IMR-90 (cell line): ENCODE measurements around the gene ITPK1. TPM values are rescaled to one million over a fixed set of nuclear protein-coding genes. Genes with fewer than 3 reads are reported as not detected.

Experiments used
- ATAC-seq: fragments of 200-7000 bp; cut with Tn5 transposase; 2 replicates; pipeline ENCODE4 v1.9.1; 2020; ENCODE audit warnings: low read depth, mild to moderate bottlenecking, moderate library complexity
- BruUV-seq: library from RNA; stranded (reverse); fragments of 400-500 nt; replicated peaks from 2 replicates; lab custom pipeline; 2021; lab: Mats Ljungman, UMichigan
- CTCF ChIA-PET: fragments of 300-600 bp; formaldehyde crosslinking; extraction: SDS; loops from one replicate; lab custom pipeline; 2021; ENCODE audit warnings: antibody characterized with exemption; lab: Yijun Ruan, JAX
- POLR2A ChIA-PET: fragments of 300-600 bp; sonication (Branson Sonifier 250); formaldehyde crosslinking; loops from one replicate; lab custom pipeline; 2022; ENCODE audit warnings: antibody characterized with exemption; ENCODE audit not compliant: unreplicated experiment; lab: Charles Lee
- DNase-seq: peaks from one replicate; pipeline ENCODE4 v3.0.0; 2013
- H2AFZ ChIP-seq: replicated peaks from 2 replicates; pipeline ENCODE3; 2013; ENCODE audit warnings: low read length, mild to moderate bottlenecking; ENCODE audit not compliant: poor library complexity
- H2AK5ac ChIP-seq: 2 replicates; pipeline ENCODE4 v1.6.1; 2013; ENCODE audit warnings: low read depth, low read length, inconsistent platforms
- H2AK9ac ChIP-seq: replicated peaks from 2 replicates; pipeline ENCODE3; 2013; ENCODE audit warnings: mild to moderate bottlenecking, low read depth, low read length, moderate library complexity; ENCODE audit not compliant: poor library complexity
- H2BK120ac ChIP-seq: 2 replicates; pipeline ENCODE4 v1.6.1; 2013; ENCODE audit warnings: low read depth, low read length, inconsistent platforms
- H2BK15ac ChIP-seq: 3 replicates; pipeline ENCODE4 v1.6.1; 2013; ENCODE audit warnings: low read depth, low read length, inconsistent platforms
- H2BK20ac ChIP-seq: 2 replicates; pipeline ENCODE4 v1.6.1; 2013; ENCODE audit warnings: low read depth, mild to moderate bottlenecking, inconsistent platforms, low read length, moderate library complexity
- H2BK5ac ChIP-seq: 2 replicates; pipeline ENCODE4 v1.6.1; 2013; ENCODE audit warnings: mild to moderate bottlenecking, low read depth, low read length, inconsistent platforms; ENCODE audit not compliant: poor library complexity, severe bottlenecking
- H3K14ac ChIP-seq: replicated peaks from 2 replicates; pipeline ENCODE4 v1.6.1; 2013; ENCODE audit warnings: low read depth, low read length, inconsistent platforms
- H3K18ac ChIP-seq: 2 replicates; pipeline ENCODE4 v1.6.1; 2013; ENCODE audit warnings: low read depth, low read length, control low read depth
- H3K23ac ChIP-seq: 2 replicates; pipeline ENCODE4 v1.6.1; 2013; ENCODE audit warnings: low read depth, low read length, inconsistent platforms
- H3K27ac ChIP-seq: 2 replicates; pipeline ENCODE4 v1.5.1; 2013; ENCODE audit warnings: mild to moderate bottlenecking, control low read depth, low read length; ENCODE audit not compliant: insufficient read depth
- H3K27me3 ChIP-seq: 2 replicates; pipeline ENCODE4 v1.6.1; 2013; ENCODE audit warnings: low read length; ENCODE audit not compliant: control insufficient read depth, insufficient read depth
- H3K36me3 ChIP-seq: 2 replicates; pipeline ENCODE4 v1.6.1; 2013; ENCODE audit warnings: low read length, mixed read lengths; ENCODE audit not compliant: control insufficient read depth, insufficient read depth
- H3K4ac ChIP-seq: 2 replicates; pipeline ENCODE4 v1.6.1; 2013; ENCODE audit warnings: low read depth, low read length, inconsistent platforms
- H3K4me1 ChIP-seq: 2 replicates; pipeline ENCODE4 v1.6.1; 2013; ENCODE audit warnings: low read length, mixed read lengths; ENCODE audit not compliant: control insufficient read depth, insufficient read depth
- H3K4me2 ChIP-seq: 2 replicates; pipeline ENCODE4 v1.6.1; 2013; ENCODE audit warnings: low read depth, mild to moderate bottlenecking, control low read depth, low read length, moderate library complexity
- H3K4me3 ChIP-seq: 2 replicates; pipeline ENCODE4 v1.5.1; 2013; ENCODE audit warnings: low read depth, mild to moderate bottlenecking, control low read depth, low read length, moderate library complexity; ENCODE audit not compliant: insufficient read depth
- H3K56ac ChIP-seq: 2 replicates; pipeline ENCODE4 v1.6.1; 2013; ENCODE audit warnings: low read length, inconsistent platforms; ENCODE audit not compliant: insufficient read depth; ENCODE audit errors: extremely low read depth
- H3K79me1 ChIP-seq, 2 experiments: 2 replicates each; pipeline ENCODE4 v1.6.1; 2013; ENCODE audit warnings: low read length in 2 of 2, inconsistent platforms in 1 of 2, low read depth in 1 of 2
- H3K9ac ChIP-seq: 2 replicates; pipeline ENCODE4 v1.6.1; 2013; ENCODE audit warnings: low read depth, low read length, control low read depth
- H3K9me1 ChIP-seq: 2 replicates; pipeline ENCODE4 v1.6.1; 2013; ENCODE audit warnings: low read length, inconsistent platforms; ENCODE audit not compliant: insufficient read depth
- H3K9me3 ChIP-seq: 2 replicates; pipeline ENCODE4 v1.6.1; 2013; ENCODE audit warnings: low read length; ENCODE audit not compliant: control insufficient read depth, insufficient read depth
- H4K20me1 ChIP-seq: 2 replicates; pipeline ENCODE4 v1.6.1; 2013; ENCODE audit warnings: low read length, inconsistent platforms; ENCODE audit not compliant: insufficient read depth
- H4K5ac ChIP-seq: 2 replicates; pipeline ENCODE4 v1.6.1; 2013; ENCODE audit warnings: mild to moderate bottlenecking, low read depth, low read length, control low read depth
- H4K8ac ChIP-seq, 2 experiments: 2 replicates each; pipeline ENCODE4 v1.6.1; 2013; ENCODE audit warnings: low read depth in 2 of 2, low read length in 2 of 2, control low read depth in 1 of 2, inconsistent platforms in 1 of 2
- H4K91ac ChIP-seq: 2 replicates; pipeline ENCODE4 v1.6.1; 2013; ENCODE audit warnings: low read depth, low read length, inconsistent platforms; ENCODE audit not compliant: insufficient read depth
- BHLHE40 ChIP-seq: fragments of 150-350 bp; IDR thresholded peaks from 2 replicates; pipeline ENCODE4 v1.6.1; 2016; ENCODE audit warnings: mild to moderate bottlenecking, low read depth, low read length
- CEBPB ChIP-seq: IDR thresholded peaks from 2 replicates; pipeline ENCODE4 v1.6.1; 2012; ENCODE audit warnings: low read depth, low read length, improper control_type of control experiment
- CHD1 ChIP-seq: IDR thresholded peaks from 2 replicates; pipeline ENCODE4 v1.6.1; 2012; ENCODE audit warnings: low read depth, low read length, improper control_type of control experiment
- ELK1 ChIP-seq: fragments of 150-350 bp; IDR thresholded peaks from 2 replicates; pipeline ENCODE4 v1.6.1; 2016; ENCODE audit warnings: low read depth, mild to moderate bottlenecking, low read length, moderate library complexity, borderline replicate concordance
- FOS ChIP-seq: fragments of 150-350 bp; IDR thresholded peaks from 2 replicates; pipeline ENCODE4 v1.6.1; 2016; ENCODE audit warnings: low read depth, low read length
- MAZ ChIP-seq: IDR thresholded peaks from 2 replicates; pipeline ENCODE4 v1.6.1; 2012; ENCODE audit warnings: low read depth, mild to moderate bottlenecking, low read length, improper control_type of control experiment, moderate library complexity, borderline replicate concordance
- NFE2L2 ChIP-seq: fragments of 150-350 bp; IDR thresholded peaks from 2 replicates; pipeline ENCODE4 v1.6.1; 2016; ENCODE audit warnings: low read depth, mild to moderate bottlenecking, low read length
- RAD21 ChIP-seq: IDR thresholded peaks from 2 replicates; pipeline ENCODE4 v1.6.1; 2012; ENCODE audit warnings: low read length, improper control_type of control experiment
- RFX5 ChIP-seq: IDR thresholded peaks from 2 replicates; pipeline ENCODE4 v1.8.0; 2012; ENCODE audit warnings: low read depth, mild to moderate bottlenecking, low read length, moderate library complexity
- SMC3 ChIP-seq: fragments of 150-350 bp; IDR thresholded peaks from 2 replicates; pipeline ENCODE4 v1.6.1; 2016; ENCODE audit warnings: low read depth, mild to moderate bottlenecking, antibody characterized with exemption, low read length, moderate library complexity
- WGBS, 2 experiments: methylation state at CpG; one replicate each; pipeline versions ENCODE4 v1.1.5 to v1.1.7; 2013; ENCODE audit warnings: missing lambda C conversion rate in 2 of 2; ENCODE audit not compliant: insufficient read length in 1 of 2; ENCODE audit errors: extremely low coverage in 2 of 2; 5-methylcytosine and 5-hydroxymethylcytosine counted together
- dilution Hi-C: fragments of 300-500 bp; cut with HindIII; formaldehyde crosslinking; loops from one replicate; pipeline ENCODE4 v1.14.3; 2018; ENCODE audit warnings: low sequenced_read_pairs; ENCODE audit not compliant: unreplicated experiment
- in situ Hi-C: fragments of 300-500 bp; cut with MboI; formaldehyde crosslinking; loops from 3 replicates; pipeline ENCODE4 v1.14.3; 2019; ENCODE audit warnings: low sequenced_read_pairs, inconsistent platforms, mixed read lengths
- intact Hi-C: fragments of 100-400 bp; cut with micrococcal nuclease; formaldehyde crosslinking; loops from 2 replicates; pipeline ENCODE4 v1.10.0; 2022
- polyA plus RNA-seq, 3 experiments: library from polyadenylated mRNA; depleted of rRNA; stranded (reverse); fragments of >200 nt; gene quantifications; 2 replicates each; pipeline ENCODE4 v1.2.3, GENCODE V29; 2012; ENCODE audit warnings: low replicate concordance in 1 of 3
- total RNA-seq: library from RNA; depleted of rRNA; stranded (reverse); fragments of >200 nt; gene quantifications from 2 replicates; pipeline ENCODE4 v1.2.3, GENCODE V29; 2012

Gene ITPK1
- total and polyA plus RNA-seq, 2 of the 4 experiments (the other 2 are of a cell fraction) = 21.7 to 26.9 TPM

DNA sequence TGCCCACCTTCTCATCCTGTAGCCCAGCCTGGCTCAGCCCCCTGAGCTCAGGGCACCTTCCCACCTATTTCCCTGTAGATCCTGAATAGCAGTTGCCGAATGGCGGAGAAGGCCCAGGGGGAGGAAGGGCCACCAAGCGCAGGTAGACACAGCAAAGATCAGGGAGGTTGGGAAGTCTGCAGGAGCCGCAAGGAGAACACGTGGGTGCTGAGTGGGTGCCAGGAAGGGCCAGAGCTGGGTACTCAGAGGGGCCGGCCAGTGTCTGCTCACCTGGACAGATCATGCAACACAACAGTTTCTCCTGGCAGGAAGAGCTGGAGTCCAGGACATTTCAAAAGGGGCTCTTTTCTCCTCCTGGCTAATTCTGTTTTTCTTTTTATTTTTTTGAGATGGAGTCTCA lies 162.2 kb downstream of the ITPK1 start:
- no peak overlapping the region for H4K5ac ChIP-seq
- no peak overlapping the region for H3K56ac ChIP-seq
- intact Hi-C loops (loop anchor here (2.0 kb wide), 1 partner anchor 225 kb away; no protein-coding TSS in a partner anchor), dilution Hi-C loops (no loop called here), in situ Hi-C loops (loop anchor here (5.0 kb wide), 1 partner anchor 184 kb away; no protein-coding TSS in a partner anchor)
- ATAC-seq (no peak), DNase-seq (no peak)
- H2AK9ac ChIP-seq = no peak overlapping the region
- H2BK5ac ChIP-seq = no peak overlapping the region
- H3K4ac ChIP-seq = no peak overlapping the region
- no peak overlapping the region for H3K14ac ChIP-seq
- ChIA-PET POLR2A (no interaction called here), CTCF (no interaction called here)
- H4K8ac ChIP-seq = no peak overlapping the region
- 94% methylated on average over 3 of the region's 6 CpGs; no CpG with 5 or more reads in 1 of the 2 experiments for WGBS, 2 experiments
- no peaks in the 10 kb centered on the region; the same call in 1 of the 2 replicates for H4K20me1 ChIP-seq
- no peak overlapping the region for H3K4me3 ChIP-seq
- H2BK20ac ChIP-seq = no peak overlapping the region
- H2AFZ ChIP-seq = no peak overlapping the region
- H2AK5ac ChIP-seq = no peak overlapping the region
- TF ChIP-seq RFX5 (no peak), MAZ (no peak), ELK1 (no peak), CEBPB (no peak), FOS (no peak), CHD1 (no peak), BHLHE40 (no peak), SMC3 (no peak), NFE2L2 (no peak), RAD21 (no peak)
- no peak overlapping the region for H4K91ac ChIP-seq
- no peaks in the 10 kb centered on the region for H3K27me3 ChIP-seq
- no peaks in the 10 kb centered on the region for H3K79me1 ChIP-seq
- H3K9me1 ChIP-seq = no peaks in the 10 kb centered on the region
- BruUV-seq = no TSS peak
- no peaks in the 10 kb centered on the region for H3K36me3 ChIP-seq
- H2BK15ac ChIP-seq = no peak overlapping the region
- no peak overlapping the region for H3K27ac ChIP-seq
- no peak overlapping the region for H3K18ac ChIP-seq
- no peaks in the 10 kb centered on the region for H3K9me3 ChIP-seq
- H3K9ac ChIP-seq = no peak overlapping the region
- H3K4me2 ChIP-seq = no peak overlapping the region
- no peak overlapping the region for H2BK120ac ChIP-seq
- H3K23ac ChIP-seq = no peak overlapping the region
- no peaks in the 10 kb centered on the region for H3K4me1 ChIP-seq
